Testis (tissue), 2 donors: ENCODE measurements around the gene TNFRSF13B.

Source experiments
- CTCF ChIP-seq, 3 experiments: fragments of 450-650 bp in 2 of 3; fragments of 200-600 bp in 1 of 3; sonication (generic) in 1 of 3; IDR thresholded peaks; one replicate each; pipeline ENCODE4 v1.5.1; 2016 to 2019; ENCODE audit warnings: antibody characterized with exemption in 3 of 3, mild to moderate bottlenecking in 2 of 3, moderate library complexity in 1 of 3
- POLR2A ChIP-seq: fragments of 450-650 bp; IDR thresholded peaks from one replicate; pipeline ENCODE4 v1.6.1; 2017; ENCODE audit warnings: antibody characterized with exemption, mild to moderate bottlenecking, moderate library complexity

- TF ChIP-seq CTCF (IDR thresholded peaks at IDR 0.05) = no peak
- TF ChIP-seq POLR2A = no peak
These were observed 61.6 kb downstream of the TNFRSF13B start for GRCh38 chr17:16910341-16910740.
